ENCODE data around the gene FANCD2. TPM values are rescaled to one million over a fixed set of nuclear protein-coding genes. Genes with fewer than 3 reads are reported as not detected.

Gene FANCD2
- total RNA-seq, 1 donor from 2014 or later, result 6.5 TPM

DNA sequence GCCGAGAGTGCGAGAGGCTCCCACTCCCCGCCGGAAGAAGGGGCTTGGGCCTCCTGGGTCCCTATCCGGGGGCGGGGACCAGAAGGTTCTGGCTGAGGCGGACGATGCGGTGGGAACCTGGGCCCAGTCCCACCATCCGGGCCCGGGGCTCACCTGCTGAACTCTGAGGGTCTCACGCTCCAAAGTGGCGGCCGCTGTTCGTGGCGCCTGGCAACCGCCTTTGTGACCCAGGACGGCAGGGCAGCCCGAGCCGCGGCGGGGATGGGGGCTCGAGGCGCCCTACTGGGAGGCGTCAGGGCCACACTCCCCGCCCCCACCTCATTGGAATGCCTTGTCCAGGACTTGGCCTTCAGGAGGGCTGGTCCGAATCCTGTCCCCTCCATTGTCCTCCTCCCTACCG, 81.9 kb downstream of the FANCD2 start, which contains the start of gene FANCD2OS:
FANCD2OS (minus strand) TSS at position 165 of the 400 bp plus-strand sequence. CDS start 3,481 bp downstream, outside the sequence.
- H3K9me3 Mint-ChIP-seq (ENCODE audit: unreplicated experiment), result no peaks in the 10 kb centered on the region
- H3K27me3 Mint-ChIP-seq (ENCODE audit: unreplicated experiment), result no peaks in the 10 kb centered on the region
- H3K4me3 Mint-ChIP-seq (ENCODE audit: unreplicated experiment), result no peak within 1 kb of the TSS
- no peaks in the 10 kb centered on the region for H3K4me1 Mint-ChIP-seq (ENCODE audit: unreplicated experiment)
- no peak for DNase-seq (ENCODE audit: extremely low spot score, unreplicated experiment)
- TF ChIP-seq, protein P1, sequence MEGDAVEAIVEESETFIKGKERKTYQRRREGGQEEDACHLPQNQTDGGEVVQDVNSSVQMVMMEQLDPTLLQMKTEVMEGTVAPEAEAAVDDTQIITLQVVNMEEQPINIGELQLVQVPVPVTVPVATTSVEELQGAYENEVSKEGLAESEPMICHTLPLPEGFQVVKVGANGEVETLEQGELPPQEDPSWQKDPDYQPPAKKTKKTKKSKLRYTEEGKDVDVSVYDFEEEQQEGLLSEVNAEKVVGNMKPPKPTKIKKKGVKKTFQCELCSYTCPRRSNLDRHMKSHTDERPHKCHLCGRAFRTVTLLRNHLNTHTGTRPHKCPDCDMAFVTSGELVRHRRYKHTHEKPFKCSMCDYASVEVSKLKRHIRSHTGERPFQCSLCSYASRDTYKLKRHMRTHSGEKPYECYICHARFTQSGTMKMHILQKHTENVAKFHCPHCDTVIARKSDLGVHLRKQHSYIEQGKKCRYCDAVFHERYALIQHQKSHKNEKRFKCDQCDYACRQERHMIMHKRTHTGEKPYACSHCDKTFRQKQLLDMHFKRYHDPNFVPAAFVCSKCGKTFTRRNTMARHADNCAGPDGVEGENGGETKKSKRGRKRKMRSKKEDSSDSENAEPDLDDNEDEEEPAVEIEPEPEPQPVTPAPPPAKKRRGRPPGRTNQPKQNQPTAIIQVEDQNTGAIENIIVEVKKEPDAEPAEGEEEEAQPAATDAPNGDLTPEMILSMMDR (IDR thresholded peaks at IDR 0.05), result no peak
- H3K36me3 Mint-ChIP-seq (ENCODE audit: unreplicated experiment), result no peaks in the 10 kb centered on the region
- no peak within 1 kb of the TSS for H3K27ac Mint-ChIP-seq (ENCODE audit: unreplicated experiment)

DNA sequence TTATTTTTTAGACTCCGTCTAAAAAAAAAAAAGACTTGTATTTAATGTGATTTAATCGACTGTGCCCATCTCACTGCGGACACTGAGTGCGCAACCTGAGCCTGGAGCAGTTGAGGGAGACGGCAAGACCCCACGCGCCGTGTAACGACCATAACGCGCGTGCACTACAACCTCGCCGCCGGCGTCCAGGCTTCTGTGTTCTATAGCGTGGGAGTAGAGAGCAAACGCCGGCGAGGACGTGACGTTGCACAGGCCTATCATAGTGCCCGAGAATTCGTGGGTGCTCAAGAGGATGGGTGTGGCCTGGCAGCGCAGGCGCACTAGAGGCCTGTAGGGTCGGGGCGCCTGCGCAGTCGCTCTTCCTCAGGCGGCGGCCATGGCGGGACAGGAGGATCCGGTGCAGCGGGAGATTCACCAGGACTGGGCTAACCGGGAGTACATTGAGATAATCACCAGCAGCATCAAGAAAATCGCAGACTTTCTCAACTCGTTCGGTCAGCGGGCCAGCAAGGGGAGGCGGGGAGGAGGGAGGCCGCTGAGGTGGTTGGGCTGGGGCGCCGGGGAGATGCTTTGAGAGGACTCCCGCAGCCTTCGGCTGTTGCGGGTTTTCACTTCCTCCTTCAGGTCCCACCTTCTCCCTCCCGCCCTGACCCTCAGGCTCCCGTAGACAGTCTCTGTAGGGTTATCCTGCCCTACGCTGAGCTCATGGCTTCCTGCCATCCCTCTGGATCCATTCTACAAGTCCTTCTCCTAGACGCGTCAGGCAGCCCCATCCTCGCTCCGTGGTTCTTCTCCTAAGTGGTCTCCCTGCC, 89.3 kb downstream of the FANCD2 start, which contains the start of gene BRK1:
BRK1 (plus strand) TSS at position 350 of the 812 bp plus-strand sequence; CDS start at position 377, 27 bp downstream.
- TF ChIP-seq, protein P1 (IDR thresholded peaks at IDR 0.05), result no peak
- Mint-ChIP-seq H3K27me3 (ENCODE audit: unreplicated experiment) (no peaks in the 10 kb centered on the region), H3K4me1 (ENCODE audit: unreplicated experiment) (peaks cover 29% of the 10 kb centered on the region), H3K36me3 (ENCODE audit: unreplicated experiment) (peaks cover 5% of the 10 kb centered on the region), H3K27ac (ENCODE audit: unreplicated experiment) (peak within 1 kb of the TSS; percentile 96), H3K4me3 (ENCODE audit: unreplicated experiment) (peak within 1 kb of the TSS; percentile 99), H3K9me3 (ENCODE audit: unreplicated experiment) (no peaks in the 10 kb centered on the region)
- DNase-seq (ENCODE audit: extremely low spot score, unreplicated experiment), result peak; percentile 96

DNA sequence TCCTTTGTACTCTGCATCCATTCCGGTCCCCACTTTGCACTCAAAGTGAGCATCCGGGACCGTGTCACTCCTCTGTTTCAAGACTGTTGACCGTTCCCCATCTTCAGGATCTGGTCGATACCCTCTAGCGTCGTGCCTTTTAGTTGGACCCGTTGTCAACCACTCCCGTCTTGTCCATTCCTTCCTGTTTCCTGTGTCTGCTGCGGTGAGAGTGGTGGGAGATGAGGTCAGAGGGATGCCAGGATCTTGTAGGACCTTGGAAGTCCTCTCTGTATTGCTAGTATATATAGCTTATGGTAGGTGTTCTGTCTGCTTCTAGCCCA, 89.9 kb downstream of the FANCD2 start:
- TF ChIP-seq, protein P1 (IDR thresholded peaks at IDR 0.05), result no peak
- H3K36me3 Mint-ChIP-seq (ENCODE audit: unreplicated experiment), result peaks cover 8% of the 10 kb centered on the region
- no peak for DNase-seq (ENCODE audit: extremely low spot score, unreplicated experiment)
- no peaks in the 10 kb centered on the region for H3K9me3 Mint-ChIP-seq (ENCODE audit: unreplicated experiment)
- no peaks in the 10 kb centered on the region for H3K27me3 Mint-ChIP-seq (ENCODE audit: unreplicated experiment)
- peaks cover 29% of the 10 kb centered on the region for H3K4me1 Mint-ChIP-seq (ENCODE audit: unreplicated experiment)
- peak overlapping the region; percentile 96 for H3K27ac Mint-ChIP-seq (ENCODE audit: unreplicated experiment)
- peak overlapping the region; percentile 99 for H3K4me3 Mint-ChIP-seq (ENCODE audit: unreplicated experiment)

DNA sequence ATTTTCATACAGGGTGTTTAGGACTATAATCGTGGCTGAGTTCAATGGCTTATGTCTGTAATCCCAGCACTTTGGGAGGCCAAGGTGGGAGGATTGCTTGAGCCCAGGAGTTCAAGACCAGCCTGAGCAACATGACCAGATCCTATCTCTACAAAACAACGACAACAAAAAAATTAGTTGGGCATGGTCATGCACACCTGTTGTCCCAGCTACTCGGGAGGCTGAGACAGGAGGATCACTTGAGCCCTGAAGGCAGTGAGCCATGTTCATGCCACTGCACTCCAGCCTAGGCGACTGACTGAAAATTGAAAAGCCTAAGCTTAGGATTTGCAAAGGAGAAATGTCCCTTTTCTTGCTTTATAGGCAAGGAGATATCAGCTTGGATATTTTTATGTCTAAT, 90.7 kb downstream of the FANCD2 start:
- no peak overlapping the region for H3K27ac Mint-ChIP-seq (ENCODE audit: unreplicated experiment)
- TF ChIP-seq, protein P1 (IDR thresholded peaks at IDR 0.05), result no peak
- DNase-seq (ENCODE audit: extremely low spot score, unreplicated experiment), result no peak
- H3K4me1 Mint-ChIP-seq (ENCODE audit: unreplicated experiment), result peaks cover 29% of the 10 kb centered on the region
- H3K9me3 Mint-ChIP-seq (ENCODE audit: unreplicated experiment), result no peaks in the 10 kb centered on the region
- H3K36me3 Mint-ChIP-seq (ENCODE audit: unreplicated experiment), result peaks cover 11% of the 10 kb centered on the region
- no peaks in the 10 kb centered on the region for H3K27me3 Mint-ChIP-seq (ENCODE audit: unreplicated experiment)
- peak overlapping the region; percentile 99 for H3K4me3 Mint-ChIP-seq (ENCODE audit: unreplicated experiment)

DNA sequence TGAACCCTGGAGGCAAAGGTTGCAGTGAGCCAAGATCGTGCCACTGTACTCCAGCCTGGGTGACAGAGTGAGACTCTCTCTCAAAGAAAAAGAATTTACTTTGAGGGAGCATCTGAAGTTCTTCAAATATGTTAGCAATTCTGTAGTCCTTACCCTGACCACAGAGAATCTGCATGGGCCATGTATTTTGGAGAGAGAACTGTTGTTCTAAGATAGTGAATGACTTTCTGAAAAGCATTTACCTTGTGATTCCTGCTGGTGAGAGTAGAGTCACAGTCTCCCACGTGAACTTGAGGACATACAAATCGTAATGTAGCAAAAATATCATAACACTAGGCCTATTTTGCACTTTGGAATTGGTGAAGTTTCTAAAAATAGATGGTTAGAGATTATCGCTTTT, 93.1 kb downstream of the FANCD2 start:
- Mint-ChIP-seq H3K27me3 (ENCODE audit: unreplicated experiment) (no peaks in the 10 kb centered on the region), H3K4me3 (ENCODE audit: unreplicated experiment) (no peak overlapping the region), H3K4me1 (ENCODE audit: unreplicated experiment) (peaks cover 29% of the 10 kb centered on the region), H3K36me3 (ENCODE audit: unreplicated experiment) (peaks cover 15% of the 10 kb centered on the region), H3K9me3 (ENCODE audit: unreplicated experiment) (no peaks in the 10 kb centered on the region), H3K27ac (ENCODE audit: unreplicated experiment) (no peak overlapping the region)
- TF ChIP-seq, protein P1 (IDR thresholded peaks at IDR 0.05), result no peak
- no peak for DNase-seq (ENCODE audit: extremely low spot score, unreplicated experiment)
